Thyroid gland (tissue), 4 donors: Measurements from ENCODE around the gene TUBB1.

ENCODE experiments used
- CTCF ChIP-seq, 6 experiments: fragments of 200-600 bp in 3 of 6; fragments of 450-650 bp in 3 of 6; sonication (generic) in 3 of 6; IDR thresholded peaks; one replicate each; pipeline ENCODE4 v1.5.1; 2016 to 2019; ENCODE audit warnings: antibody characterized with exemption in 6 of 6, mild to moderate bottlenecking in 2 of 6, inconsistent platforms in 1 of 6, moderate library complexity in 1 of 6
- POLR2A ChIP-seq, 2 donors: fragments of 450-650 bp; IDR thresholded peaks; one replicate each; pipeline ENCODE4 v1.6.1; 2017; ENCODE audit warnings: antibody characterized with exemption in 2 of 2, mild to moderate bottlenecking in 2 of 2, moderate library complexity in 1 of 2

GRCh38 chr20:58969439-58969838 lies 49.8 kb upstream of the TUBB1 start:
- TF ChIP-seq POLR2A (IDR thresholded peaks at IDR 0.05) (no peak), CTCF (IDR thresholded peaks at IDR 0.05) (no peak)
